Activated CD4-positive, alpha-beta memory T cell treated with anti-CD3 and anti-CD28 coated beads for 36 hours (primary cell): ENCODE measurements around the gene GHRH. TPM values are rescaled to one million over a fixed set of nuclear protein-coding genes. Genes with fewer than 3 reads are reported as not detected.

Experiments
- CTCF ChIA-PET: fragments of 350-600 bp; sonication (Branson Sonifier 250); formaldehyde crosslinking; loops from one replicate; lab custom pipeline; 2021; ENCODE audit warnings: antibody characterized with exemption, inconsistent platforms; lab: Charles Lee
- POLR2A ChIA-PET: fragments of 350-600 bp; sonication (Branson Sonifier 250); formaldehyde crosslinking; loops from one replicate; lab custom pipeline; 2021; ENCODE audit warnings: antibody characterized with exemption; lab: Charles Lee
- DNase-seq: peaks from one replicate; pipeline ENCODE4 v3.0.0-alpha.2; 2020
- H3K27ac Mint-ChIP-seq: one replicate; pipeline ENCODE4 v1.8.0; 2021; ENCODE audit warnings: mixed read lengths
- H3K27me3 Mint-ChIP-seq: one replicate; pipeline ENCODE4 v1.8.0; 2021; ENCODE audit warnings: mixed read lengths
- H3K36me3 Mint-ChIP-seq: one replicate; pipeline ENCODE4 v1.8.0; 2021; ENCODE audit warnings: mixed read lengths
- H3K4me1 Mint-ChIP-seq: one replicate; pipeline ENCODE4 v1.8.0; 2021; ENCODE audit warnings: low read depth, mixed read lengths
- H3K4me3 Mint-ChIP-seq: one replicate; pipeline ENCODE4 v1.8.0; 2021; ENCODE audit warnings: mild to moderate bottlenecking, mixed read lengths
- H3K9me3 Mint-ChIP-seq: one replicate; pipeline ENCODE4 v1.8.0; 2021; ENCODE audit warnings: mixed read lengths
- intact Hi-C: fragments of 100-400 bp; cut with micrococcal nuclease; formaldehyde crosslinking; loops from one replicate; pipeline ENCODE4 v1.15.1; 2023
- total RNA-seq, 2 experiments: library from RNA; stranded (reverse); gene quantifications; one replicate each; pipeline ENCODE4 v1.2.3, GENCODE V29; 2021

GHRH gene
- not detected for total RNA-seq

GRCh38 chr20:37261714-37262113 is at the start of gene GHRH:
TSS of gene GHRH (minus strand) at chr20:37261814. CDS start at chr20:37256889, 4,925 bp downstream.
- Mint-ChIP-seq H3K27ac (no peak within 1 kb of the TSS), H3K36me3 (no peaks in the 10 kb centered on the region), H3K9me3 (no peaks in the 10 kb centered on the region), H3K4me1 (no peaks in the 10 kb centered on the region), H3K27me3 (peaks cover 2% of the 10 kb centered on the region), H3K4me3 (no peak within 1 kb of the TSS)
- no peak for DNase-seq
- intact Hi-C loops: no loop called here
- ChIA-PET CTCF (interaction anchor here (1.0 to 1.2 kb wide), 2 partner anchors 123 to 271 kb away, joined by 4 to 5 read pairs; no protein-coding TSS in a partner anchor), POLR2A (no interaction called here)

GRCh38 chr20:37310951-37311350 is 49.3 kb upstream of the GHRH start:
- Mint-ChIP-seq H3K27me3 (no peaks in the 10 kb centered on the region), H3K4me3 (no peak overlapping the region), H3K9me3 (no peaks in the 10 kb centered on the region), H3K36me3 (peaks cover 12% of the 10 kb centered on the region), H3K27ac (no peak overlapping the region), H3K4me1 (peaks cover 25% of the 10 kb centered on the region)
- intact Hi-C loops: no loop called here
- ChIA-PET CTCF (no interaction called here), POLR2A (no interaction called here)
- no peak for DNase-seq

- Mint-ChIP-seq H3K27me3 (no peaks in the 10 kb centered on the region), H3K27ac (peak overlapping the region; percentile 52), H3K9me3 (no peaks in the 10 kb centered on the region), H3K36me3 (peaks cover 12% of the 10 kb centered on the region), H3K4me1 (peaks cover 22% of the 10 kb centered on the region), H3K4me3 (no peak overlapping the region)
- ChIA-PET POLR2A (no interaction called here), CTCF (no interaction called here)
- DNase-seq: no peak
- intact Hi-C loops: no loop called here
These were observed 48.4 kb upstream of the GHRH start for GRCh38 chr20:37309936-37310590.

- intact Hi-C loops: no loop called here
- peaks cover 16% of the 10 kb centered on the region for H3K36me3 Mint-ChIP-seq
- H3K27me3 Mint-ChIP-seq: no peaks in the 10 kb centered on the region
- ChIA-PET CTCF (no interaction called here), POLR2A (interaction anchor here (0.5 kb wide), 1 partner anchor 403 kb away, joined by 3 read pairs; no protein-coding TSS in a partner anchor)
- H3K4me3 Mint-ChIP-seq: no peak overlapping the region
- H3K27ac Mint-ChIP-seq: peak overlapping the region; percentile 70
- no peak for DNase-seq
- H3K9me3 Mint-ChIP-seq: no peaks in the 10 kb centered on the region
- peaks cover 22% of the 10 kb centered on the region for H3K4me1 Mint-ChIP-seq
These were observed 47.7 kb upstream of the GHRH start for GRCh38 chr20:37309290-37309689.

- Mint-ChIP-seq H3K27ac (peak overlapping the region; percentile 70), H3K36me3 (peaks cover 20% of the 10 kb centered on the region), H3K4me3 (no peak overlapping the region), H3K27me3 (no peaks in the 10 kb centered on the region), H3K4me1 (peaks cover 22% of the 10 kb centered on the region), H3K9me3 (no peaks in the 10 kb centered on the region)
- ChIA-PET POLR2A (interaction anchor here (0.5 kb wide), 1 partner anchor 404 kb away, joined by 3 read pairs; no protein-coding TSS in a partner anchor), CTCF (no interaction called here)
- DNase-seq: peak; percentile 59
- intact Hi-C loops: no loop called here
These were observed 46.8 kb upstream of the GHRH start for GRCh38 chr20:37308086-37309050.

GRCh38 chr20:37305839-37306238 is 44.2 kb upstream of the GHRH start:
- POLR2A ChIA-PET: interaction anchor here (0.9 kb wide), 1 partner anchor 16 kb away, joined by 3 read pairs; the partner anchor contains the start of gene MANBAL

GRCh38 chr20:37305079-37305478 is 43.5 kb upstream of the GHRH start:
- no peaks in the 10 kb centered on the region for H3K9me3 Mint-ChIP-seq
- CTCF ChIA-PET: interaction anchor here (1.3 kb wide), 1 partner anchor 34 kb away, joined by 3 read pairs; no protein-coding TSS in a partner anchor
- H3K27me3 Mint-ChIP-seq: no peaks in the 10 kb centered on the region
- POLR2A ChIA-PET: interaction anchor here (0.9 kb wide), 1 partner anchor 16 kb away, joined by 3 read pairs; the partner anchor contains the start of gene MANBAL
- no peak overlapping the region for H3K27ac Mint-ChIP-seq
- H3K36me3 Mint-ChIP-seq: peaks cover 23% of the 10 kb centered on the region
- intact Hi-C loops: no loop called here
- H3K4me3 Mint-ChIP-seq: no peak overlapping the region
- peaks cover 18% of the 10 kb centered on the region for H3K4me1 Mint-ChIP-seq
- no peak for DNase-seq

More at GRCh38 chr20:37305839-37306238, 44.2 kb upstream of the GHRH start:
- Mint-ChIP-seq H3K9me3 (no peaks in the 10 kb centered on the region), H3K4me1 (peaks cover 18% of the 10 kb centered on the region), H3K27me3 (no peaks in the 10 kb centered on the region), H3K36me3 (peaks cover 22% of the 10 kb centered on the region), H3K4me3 (no peak overlapping the region), H3K27ac (no peak overlapping the region)
- CTCF ChIA-PET: interaction anchor here (0.6 to 1.3 kb wide), 2 partner anchors 16 to 35 kb away, joined by 3 read pairs; partner anchors contain the start of gene MANBAL
- no peak for DNase-seq
- intact Hi-C loops: no loop called here

GRCh38 chr20:37303637-37304036 is 42.0 kb upstream of the GHRH start:
- intact Hi-C loops: no loop called here
- CTCF ChIA-PET: no interaction called here
- no peaks in the 10 kb centered on the region for H3K9me3 Mint-ChIP-seq
- no peak overlapping the region for H3K4me3 Mint-ChIP-seq
- no peak for DNase-seq
- no peak overlapping the region for H3K27ac Mint-ChIP-seq
- H3K36me3 Mint-ChIP-seq: peaks cover 31% of the 10 kb centered on the region
- no peaks in the 10 kb centered on the region for H3K27me3 Mint-ChIP-seq
- peaks cover 14% of the 10 kb centered on the region for H3K4me1 Mint-ChIP-seq
- POLR2A ChIA-PET: no interaction called here

GRCh38 chr20:37302981-37303380 is 41.4 kb upstream of the GHRH start:
- Mint-ChIP-seq H3K27me3 (no peaks in the 10 kb centered on the region), H3K36me3 (peaks cover 36% of the 10 kb centered on the region), H3K4me3 (no peak overlapping the region), H3K4me1 (peaks cover 10% of the 10 kb centered on the region), H3K9me3 (no peaks in the 10 kb centered on the region), H3K27ac (no peak overlapping the region)
- no peak for DNase-seq
- ChIA-PET CTCF (no interaction called here), POLR2A (interaction anchor here (0.6 kb wide), 1 partner anchor 10 kb away, joined by 6 read pairs; no protein-coding TSS in a partner anchor)
- intact Hi-C loops: no loop called here

GRCh38 chr20:37301558-37301957 is 39.9 kb upstream of the GHRH start:
- H3K27me3 Mint-ChIP-seq: no peaks in the 10 kb centered on the region
- CTCF ChIA-PET: no interaction called here
- no peaks in the 10 kb centered on the region for H3K9me3 Mint-ChIP-seq
- peaks cover 11% of the 10 kb centered on the region for H3K4me1 Mint-ChIP-seq
- peaks cover 37% of the 10 kb centered on the region for H3K36me3 Mint-ChIP-seq
- POLR2A ChIA-PET: no interaction called here
- intact Hi-C loops: no loop called here
- no peak for DNase-seq
- H3K27ac Mint-ChIP-seq: no peak overlapping the region
- H3K4me3 Mint-ChIP-seq: no peak overlapping the region

GRCh38 chr20:37301120-37301519 is 39.5 kb upstream of the GHRH start:
- DNase-seq: no peak
- intact Hi-C loops: no loop called here
- POLR2A ChIA-PET: no interaction called here
- Mint-ChIP-seq H3K4me3 (no peak overlapping the region), H3K36me3 (peaks cover 37% of the 10 kb centered on the region), H3K4me1 (peaks cover 15% of the 10 kb centered on the region), H3K27ac (no peak overlapping the region), H3K9me3 (no peaks in the 10 kb centered on the region), H3K27me3 (no peaks in the 10 kb centered on the region)
- CTCF ChIA-PET: no interaction called here
